ENCODE measurements around the gene SHC2. TPM values are rescaled to one million over a fixed set of nuclear protein-coding genes. Genes with fewer than 3 reads are reported as not detected.

The SHC2 gene
- polyA plus RNA-seq, 1 of the 3 experiments (the other 2 are of a cell fraction), result 0.64 TPM

- CTCF ChIA-PET, result interaction anchor here (1.0 kb wide), 1 partner anchor 10 kb away, joined by 3 read pairs; no protein-coding TSS in a partner anchor
- no peaks in the 10 kb centered on the region for H3K9me3 ChIP-seq
- no peaks in the 10 kb centered on the region for H3K36me3 ChIP-seq (replicated peaks in 1 of 2; ENCODE audit: control insufficient read depth in 1 of 2, insufficient read depth in 2 of 2, low read length in 1 of 2)
- H3K27me3 ChIP-seq (ENCODE audit: insufficient read depth), result no peaks in the 10 kb centered on the region
- TF ChIP-seq TEAD4 (IDR thresholded peaks at IDR 0.05; ENCODE audit: borderline replicate concordance, insufficient read depth) (no peak), USF2 (IDR thresholded peaks at IDR 0.05; ENCODE audit: borderline replicate concordance, low read depth, low read length) (no peak), ELF1 (IDR thresholded peaks at IDR 0.05) (no peak), MXI1 (IDR thresholded peaks at IDR 0.05; ENCODE audit: low read depth, low read length) (no peak), MAX (IDR thresholded peaks at IDR 0.05; ENCODE audit: low read depth) (no peak), EP300 (IDR thresholded peaks at IDR 0.05; ENCODE audit: borderline replicate concordance in 1 of 2, low read depth in 1 of 2, low read length in 1 of 2) (no peak), RXRA (IDR thresholded peaks at IDR 0.05; ENCODE audit: borderline replicate concordance, low read depth) (no peak), ZBTB33 (IDR thresholded peaks at IDR 0.05; ENCODE audit: borderline replicate concordance, low read depth) (no peak), MEF2A (IDR thresholded peaks at IDR 0.05; ENCODE audit: borderline replicate concordance, low read depth) (no peak), CHD2 (IDR thresholded peaks at IDR 0.05; ENCODE audit: low read length, partially characterized antibody) (no peak), TAF1 (IDR thresholded peaks at IDR 0.05; ENCODE audit: borderline replicate concordance, low read depth, low read length) (no peak), TCF12 (IDR thresholded peaks at IDR 0.05) (no peak), RAD21 (IDR thresholded peaks at IDR 0.05; ENCODE audit: low read length) (no peak), RFX5 (IDR thresholded peaks at IDR 0.05; ENCODE audit: low read length) (no peak), FOSL2 (IDR thresholded peaks at IDR 0.05; ENCODE audit: borderline replicate concordance, low read depth) (no peak)
- no peak overlapping the region for H2AFZ ChIP-seq (ENCODE audit: low read depth)
- H3K27ac ChIP-seq (ENCODE audit: low read depth in 2 of 2, low read length in 1 of 2), result no peak overlapping the region
- H3K79me2 ChIP-seq (ENCODE audit: insufficient read depth), result no peaks in the 10 kb centered on the region
- POLR2A ChIA-PET, result no interaction called here
- no peaks in the 10 kb centered on the region for H3K9me2 ChIP-seq
- H3K4me3 ChIP-seq (ENCODE audit: low read depth in 2 of 2, low read length in 1 of 2), result no peak overlapping the region
- no peak overlapping the region for H3K9ac ChIP-seq
- no peaks in the 10 kb centered on the region for H3F3A ChIP-seq (replicated peaks; ENCODE audit: insufficient read depth)
- no peak for DNase-seq
- no peaks in the 10 kb centered on the region for H4K20me1 ChIP-seq (ENCODE audit: insufficient read depth)
- 75% methylated on average over 12 of the region's 15 CpGs for WGBS (ENCODE audit: low lambda C conversion rate)
- H3K4me2 ChIP-seq, result no peak overlapping the region
- H3K4me1 ChIP-seq (ENCODE audit: control insufficient read depth in 1 of 2, insufficient read depth in 2 of 2, low read depth in 1 of 2, low read length in 1 of 2), result peaks cover 0 to 12% of the 10 kb centered on the region in 2 experiments; a peak in 1 of 4 replicates
Observed at GRCh38 chr19:424546-424945, 36.3 kb downstream of the SHC2 start.
